ENCODE measurements around the gene FOXO3.

DNA sequence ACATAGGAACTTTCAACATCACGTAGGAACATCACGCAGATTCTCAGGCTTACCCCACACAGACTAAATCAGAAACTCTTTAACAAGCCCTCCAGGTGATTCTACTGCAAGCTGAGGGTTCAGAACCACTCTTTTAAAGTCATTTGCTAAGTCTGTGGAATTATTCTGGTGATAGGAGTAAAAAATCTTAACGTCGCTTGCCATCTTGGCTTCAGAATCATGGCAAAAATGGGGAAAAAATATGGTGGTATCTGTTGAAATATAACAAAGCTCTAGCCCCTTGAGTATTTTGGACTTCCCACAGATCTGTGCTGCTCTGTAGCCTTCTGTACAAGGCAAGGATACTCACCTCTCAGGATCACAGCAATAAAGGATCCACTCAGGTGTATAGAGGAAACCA is 17.4 kb downstream of the FOXO3 start:
- TF ChIP-seq CTCF (IDR thresholded peaks at IDR 0.05): no peak
- no peak for TF ChIP-seq EP300 (IDR thresholded peaks at IDR 0.05)
- no peak for TF ChIP-seq POLR2A (IDR thresholded peaks at IDR 0.05)
